Stimulated activated naive CD8-positive, alpha-beta T cell treated with anti-CD3 and anti-CD28 coated beads, Interleukin-15, Interleukin-2, amounts not matched to agents 100 U/mL and 50 U/mL, for 24 hours (primary cell): ENCODE measurements around the gene AFG1L.
"Not testable (repeated sequence)": the region's sequence is repeated elsewhere in the genome, so short reads cannot be mapped to it uniquely, and the experiment has no call there.

Experiments used
- ATAC-seq: fragments of 150-1000 bp; cut with Tn5 transposase; one replicate; pipeline ENCODE4 v1.10.0; 2021
- DNase-seq: peaks from one replicate; pipeline ENCODE4 v3.0.0; 2021

AFG1L gene

GRCh38 chr6:108294727-108295625, at the start of gene AFG1L:
AFG1L (plus strand) TSS chr6:108295054; CDS start chr6:108295080, 26 bp downstream.
- peak; percentile 92 for ATAC-seq
- peak; percentile 90 for DNase-seq

- ATAC-seq, DNase-seq: not testable (repeated sequence)
Observed at GRCh38 chr6:108245095-108245494, 49.8 kb upstream of the AFG1L start.

DNA sequence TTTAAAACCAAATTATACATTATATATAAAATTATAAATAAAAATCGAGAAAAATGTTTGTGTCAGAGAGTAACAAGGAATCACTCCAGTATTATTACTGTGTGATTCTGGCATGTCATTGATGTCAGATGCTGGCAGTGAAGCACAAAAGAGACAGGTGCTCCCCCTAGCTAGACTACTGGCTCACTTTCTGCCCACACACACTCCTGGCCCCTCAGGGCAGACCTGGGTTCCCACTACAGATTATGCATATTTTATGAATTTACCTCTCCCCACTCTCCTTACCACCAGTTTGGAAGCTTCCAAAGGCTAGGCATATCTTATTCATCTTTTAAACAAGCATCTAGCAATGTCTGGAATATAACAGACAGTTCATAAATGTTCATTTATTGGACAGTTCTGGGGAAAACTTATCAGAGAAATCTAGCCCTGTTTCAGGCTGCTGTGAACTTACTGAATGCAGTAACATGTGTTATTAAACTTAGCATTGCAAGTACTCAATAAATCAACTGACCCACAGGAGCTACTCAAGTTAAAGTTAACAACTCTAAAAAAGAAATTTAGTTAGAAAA, 46.8 kb upstream of the AFG1L start:
- no peak for DNase-seq
- no peak for ATAC-seq

DNA sequence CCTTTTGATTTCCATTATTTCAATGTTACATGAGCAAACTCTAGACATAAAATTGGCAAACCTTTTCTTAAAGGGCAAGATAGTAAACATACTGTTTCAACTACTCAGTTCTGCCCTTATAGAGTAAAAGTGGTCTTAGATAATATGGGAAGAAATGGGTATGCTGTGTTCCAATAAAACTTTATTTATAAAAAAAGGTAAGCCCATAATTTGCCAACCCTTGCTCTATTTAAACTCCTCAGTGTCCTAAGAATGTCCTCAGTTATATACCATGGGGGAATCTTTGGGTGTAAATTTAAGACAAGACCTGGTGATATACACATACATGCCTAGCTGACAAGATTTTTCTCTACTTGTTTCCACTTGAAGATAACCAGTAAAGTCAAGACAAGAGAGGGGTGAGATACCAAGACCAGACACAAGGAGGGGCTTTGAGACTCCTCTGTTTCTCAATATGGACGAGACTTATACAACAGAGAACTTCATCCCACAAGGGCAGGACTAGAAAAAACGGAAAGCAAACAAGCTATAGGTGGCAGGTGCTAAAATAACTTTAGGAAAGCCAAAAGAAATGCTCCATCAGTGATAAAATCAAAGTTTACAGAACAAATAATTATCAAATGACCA, 44.5 kb upstream of the AFG1L start:
- ATAC-seq, result peak; percentile 32
- DNase-seq, result no peak

GRCh38 chr6:108251252-108251651, 43.6 kb upstream of the AFG1L start:
- DNase-seq (no peak), ATAC-seq (no peak)

DNA sequence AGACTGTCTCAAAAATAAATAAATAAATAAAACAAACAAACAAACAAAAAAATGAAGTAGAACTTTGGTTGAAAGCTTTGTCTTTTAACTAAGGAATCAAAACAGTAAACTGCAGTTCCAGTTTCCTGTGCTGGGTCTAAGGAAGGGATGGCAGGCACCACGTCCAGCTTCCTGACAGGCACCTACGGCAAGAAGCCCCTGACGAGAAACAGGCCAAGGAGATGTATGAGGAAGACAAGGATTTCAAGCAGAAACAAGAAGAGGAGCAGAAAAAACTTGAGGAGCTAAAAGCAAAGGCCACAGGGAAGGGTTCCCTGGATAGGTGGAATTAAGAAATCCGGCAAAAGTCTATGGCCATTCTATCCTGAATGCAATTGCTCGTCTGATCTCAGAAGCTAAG, 42.8 kb upstream of the AFG1L start:
- ATAC-seq (no peak), DNase-seq (no peak)

DNA sequence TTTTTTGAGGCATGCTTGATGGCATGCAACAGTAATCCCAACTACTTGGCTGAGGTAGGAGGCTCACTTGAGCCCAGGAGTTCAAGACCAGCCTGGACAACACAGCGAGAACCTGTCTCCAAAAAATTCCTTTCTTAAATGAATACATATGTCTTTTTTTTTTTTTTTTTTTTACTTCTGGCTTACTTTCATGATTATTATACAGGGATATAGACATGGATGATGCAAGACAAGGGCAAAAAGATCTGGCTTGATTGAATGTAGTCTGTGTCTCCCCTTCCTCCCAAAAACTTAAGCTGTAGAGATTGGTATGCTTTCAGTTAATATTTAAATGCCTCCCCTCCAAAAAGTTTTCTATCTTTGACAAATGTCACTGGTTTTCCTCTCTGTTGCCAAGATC, 41.6 kb upstream of the AFG1L start:
- ATAC-seq, result no peak
- no peak for DNase-seq

DNA sequence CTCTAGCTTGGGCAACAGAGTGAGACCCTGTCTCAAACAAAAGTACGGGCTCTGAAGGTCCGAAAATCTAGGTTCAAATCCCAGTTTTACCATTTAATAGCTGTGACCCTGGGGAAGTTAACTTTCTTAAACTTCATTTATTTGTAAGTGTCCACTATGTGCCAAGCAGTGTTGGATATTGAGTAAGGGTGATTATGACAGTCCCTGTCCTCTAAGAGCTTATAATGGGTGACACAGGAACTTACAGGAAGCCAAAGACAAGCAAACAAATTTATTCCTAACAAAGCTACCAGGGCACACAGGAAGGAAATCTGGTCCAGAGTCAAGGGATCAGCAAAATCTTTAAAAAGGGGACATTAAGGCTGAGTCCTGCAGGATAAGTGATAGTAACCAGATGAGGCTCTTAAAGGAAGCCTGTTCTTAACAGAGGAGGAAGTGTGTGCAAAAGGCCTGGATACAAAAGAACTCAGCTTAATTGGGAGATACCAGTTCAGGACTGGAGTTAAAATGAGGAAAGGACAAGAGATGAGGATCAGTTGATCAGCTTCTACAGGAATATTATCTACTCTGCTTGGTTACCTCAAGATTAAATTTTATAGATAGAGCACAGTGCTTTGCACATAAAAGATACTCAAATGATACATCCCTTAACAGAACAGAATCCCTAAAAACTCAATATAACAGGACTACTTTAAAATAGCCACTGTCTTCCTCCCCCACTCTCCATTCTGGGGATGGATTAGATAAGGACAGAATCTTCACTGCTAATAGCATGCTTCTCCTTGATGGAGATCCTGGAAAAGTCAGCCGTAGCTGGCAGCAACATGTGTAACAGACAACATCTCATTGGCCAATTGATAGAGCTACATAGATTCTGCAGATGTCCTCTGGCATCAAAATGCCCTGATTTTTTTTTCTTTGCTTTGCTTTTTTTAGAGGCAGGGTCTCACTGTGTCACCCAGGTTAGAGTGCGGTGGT, 40.1 kb upstream of the AFG1L start:
- ATAC-seq, result no peak
- DNase-seq, result no peak

- DNase-seq (peak; percentile 32), ATAC-seq (no peak)
Observed at GRCh38 chr6:108260126-108260808, 34.6 kb upstream of the AFG1L start.

- DNase-seq, result peak; percentile 93
- ATAC-seq, result peak; percentile 95
Observed at GRCh38 chr6:108260809-108261569, 33.9 kb upstream of the AFG1L start, which contains the start of gene SNX3. SNX3 (minus strand) TSS chr6:108261040; CDS start chr6:108260921, 119 bp downstream.

GRCh38 chr6:108263371-108263770, 31.5 kb upstream of the AFG1L start:
- ATAC-seq (no peak), DNase-seq (no peak)

- ATAC-seq, result no peak
- no peak for DNase-seq
Observed at GRCh38 chr6:108268845-108269244, 26.0 kb upstream of the AFG1L start.

- DNase-seq, ATAC-seq: not testable (repeated sequence)
Observed at GRCh38 chr6:108269955-108270354, 24.9 kb upstream of the AFG1L start.

GRCh38 chr6:108274546-108274945, 20.3 kb upstream of the AFG1L start:
- no peak for ATAC-seq
- DNase-seq, result no peak

DNA sequence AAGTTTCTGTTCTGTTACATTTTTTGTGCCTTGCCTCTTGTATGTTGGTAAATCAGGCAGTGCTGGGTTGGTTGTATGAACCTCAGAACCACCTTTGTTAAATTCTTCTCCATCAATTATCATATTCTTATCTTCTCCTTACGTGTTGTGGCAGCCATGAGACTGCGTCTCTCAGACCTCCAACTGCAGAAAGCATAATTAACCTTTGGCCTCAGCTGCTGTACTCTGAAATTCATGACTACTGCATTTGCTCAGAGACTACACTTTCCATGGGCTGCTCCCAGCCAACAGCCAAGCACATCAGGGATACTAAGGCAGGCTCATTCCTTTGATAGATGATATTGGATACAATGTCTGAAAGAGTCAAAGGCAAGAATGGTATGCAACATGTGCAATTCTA, 18.9 kb upstream of the AFG1L start:
- DNase-seq, result no peak

GRCh38 chr6:108277295-108277694, 17.6 kb upstream of the AFG1L start:
- no peak for DNase-seq
- ATAC-seq, result no peak

More for the DNA sequence above, 18.9 kb upstream of the AFG1L start:
- ATAC-seq, result no peak

- DNase-seq (no peak), ATAC-seq (no peak)
Observed at GRCh38 chr6:108277831-108278230, 17.0 kb upstream of the AFG1L start.

DNA sequence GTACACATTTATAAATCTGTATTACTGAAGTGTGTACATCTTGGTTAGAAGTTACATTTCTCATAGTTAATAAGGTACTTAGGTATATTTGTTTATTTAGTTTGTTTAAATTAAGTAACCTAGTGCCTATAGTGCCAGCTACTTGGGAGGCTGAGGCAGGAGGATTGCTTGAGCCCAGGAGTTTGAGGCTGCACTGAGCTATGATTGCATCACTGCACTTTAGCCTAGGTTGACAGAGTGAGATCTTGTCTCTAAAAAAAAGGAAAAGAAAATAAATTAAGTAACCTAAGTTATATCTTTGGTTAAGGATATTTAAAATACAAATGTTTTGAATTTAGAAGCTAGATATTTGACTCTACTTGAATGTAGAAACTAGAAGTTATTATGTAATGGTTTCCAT, 9.5 kb upstream of the AFG1L start:
- DNase-seq, result no peak
- ATAC-seq, result no peak

DNA sequence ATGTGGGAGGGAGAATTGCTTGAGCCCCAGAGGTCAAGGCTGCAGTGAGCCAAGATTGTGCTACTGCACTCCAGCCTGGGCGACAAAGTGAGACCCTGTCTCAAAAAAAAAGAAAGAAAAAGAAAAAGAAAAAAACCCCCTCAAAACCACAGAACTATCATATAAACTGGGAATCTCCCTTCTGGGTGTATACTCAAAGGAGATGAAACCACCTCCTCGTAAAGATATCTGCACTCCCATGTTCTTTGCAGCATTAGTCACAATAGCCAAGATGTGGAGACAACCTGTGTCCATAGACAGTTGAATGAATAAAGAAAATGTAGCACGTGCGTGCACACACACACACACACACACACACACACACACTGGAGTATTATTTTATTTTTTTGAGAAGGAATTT, 8.5 kb upstream of the AFG1L start:
- DNase-seq (no peak), ATAC-seq (no peak)

GRCh38 chr6:108287373-108287772, 7.5 kb upstream of the AFG1L start:
- ATAC-seq (no peak), DNase-seq (no peak)
